ENCODE measurements around the gene FNDC3B. TPM values are rescaled to one million over a fixed set of nuclear protein-coding genes. Genes with fewer than 3 reads are reported as not detected.

The FNDC3B gene
- total RNA-seq, 1 experiment from 2014 or later: 48.6 TPM

- H3K36me3 ChIP-seq (ENCODE audit: low read depth, low read length): peaks cover 15% of the 10 kb centered on the region; the same call in 1 of the 2 replicates
- no peak overlapping the region for H3K4me2 ChIP-seq (ENCODE audit: low read length)
- POLR2A ChIA-PET (ENCODE audit: unreplicated experiment): no interaction called here
- H3K9me2 ChIP-seq (replicated peaks; ENCODE audit: low read length): no peaks in the 10 kb centered on the region
- no peaks in the 10 kb centered on the region for H3K27me3 ChIP-seq (ENCODE audit: low read length)
- H3K4me3 ChIP-seq (ENCODE audit: low read length): no peak overlapping the region
- CTCF ChIA-PET: no interaction called here
- no TSS peak for BruUV-seq (replicated peaks)
- H3K27ac ChIP-seq (ENCODE audit: low read length): no peak overlapping the region
- no peaks in the 10 kb centered on the region for H3F3A ChIP-seq (ENCODE audit: low read length, unreplicated experiment)
- no peaks in the 10 kb centered on the region for H3K9me3 ChIP-seq (ENCODE audit: low read length)
- no peak for DNase-seq
- no peaks in the 10 kb centered on the region for H4K20me1 ChIP-seq (ENCODE audit: low read length)
- no peaks in the 10 kb centered on the region for H3K4me1 ChIP-seq (ENCODE audit: insufficient read depth, low read length)
- TF ChIP-seq, protein P1, sequence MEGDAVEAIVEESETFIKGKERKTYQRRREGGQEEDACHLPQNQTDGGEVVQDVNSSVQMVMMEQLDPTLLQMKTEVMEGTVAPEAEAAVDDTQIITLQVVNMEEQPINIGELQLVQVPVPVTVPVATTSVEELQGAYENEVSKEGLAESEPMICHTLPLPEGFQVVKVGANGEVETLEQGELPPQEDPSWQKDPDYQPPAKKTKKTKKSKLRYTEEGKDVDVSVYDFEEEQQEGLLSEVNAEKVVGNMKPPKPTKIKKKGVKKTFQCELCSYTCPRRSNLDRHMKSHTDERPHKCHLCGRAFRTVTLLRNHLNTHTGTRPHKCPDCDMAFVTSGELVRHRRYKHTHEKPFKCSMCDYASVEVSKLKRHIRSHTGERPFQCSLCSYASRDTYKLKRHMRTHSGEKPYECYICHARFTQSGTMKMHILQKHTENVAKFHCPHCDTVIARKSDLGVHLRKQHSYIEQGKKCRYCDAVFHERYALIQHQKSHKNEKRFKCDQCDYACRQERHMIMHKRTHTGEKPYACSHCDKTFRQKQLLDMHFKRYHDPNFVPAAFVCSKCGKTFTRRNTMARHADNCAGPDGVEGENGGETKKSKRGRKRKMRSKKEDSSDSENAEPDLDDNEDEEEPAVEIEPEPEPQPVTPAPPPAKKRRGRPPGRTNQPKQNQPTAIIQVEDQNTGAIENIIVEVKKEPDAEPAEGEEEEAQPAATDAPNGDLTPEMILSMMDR (conservative IDR thresholded peaks at IDR 0.05; ENCODE audit: low read depth, low read length): no peak
- TF ChIP-seq EZH2phosphoT487 (IDR thresholded peaks at IDR 0.05; ENCODE audit: borderline replicate concordance, low read length) (no peak), EZH2 (IDR thresholded peaks at IDR 0.05; ENCODE audit: low read length, unreplicated experiment) (no peak)
- no peak for ATAC-seq
- H3K9ac ChIP-seq (ENCODE audit: low read length): no peak overlapping the region
- no peaks in the 10 kb centered on the region for H3K79me2 ChIP-seq (ENCODE audit: low read length)
- H2AFZ ChIP-seq (ENCODE audit: low read length): no peak overlapping the region
- intact Hi-C loops (cut with micrococcal nuclease): no loop called here
Observed at GRCh38 chr3:172398484-172398883, 359.1 kb downstream of the FNDC3B start.

- ChIA-PET CTCF (no interaction called here), POLR2A (ENCODE audit: unreplicated experiment) (no interaction called here)
- Histone ChIP-seq H3K27ac (ENCODE audit: low read length) (no peak overlapping the region), H3K9me2 (replicated peaks; ENCODE audit: low read length) (no peaks in the 10 kb centered on the region), H4K20me1 (ENCODE audit: low read length) (no peaks in the 10 kb centered on the region), H3K4me1 (ENCODE audit: insufficient read depth, low read length) (no peaks in the 10 kb centered on the region), H3K79me2 (ENCODE audit: low read length) (no peaks in the 10 kb centered on the region), H3K27me3 (ENCODE audit: low read length) (no peaks in the 10 kb centered on the region), H2AFZ (ENCODE audit: low read length) (no peak overlapping the region), H3K4me2 (ENCODE audit: low read length) (no peak overlapping the region), H3K4me3 (ENCODE audit: low read length) (no peak overlapping the region), H3K9me3 (ENCODE audit: low read length) (no peaks in the 10 kb centered on the region), H3K36me3 (ENCODE audit: low read depth, low read length) (peaks cover 12% of the 10 kb centered on the region; the same call in 1 of the 2 replicates), H3F3A (ENCODE audit: low read length, unreplicated experiment) (no peaks in the 10 kb centered on the region), H3K9ac (ENCODE audit: low read length) (no peak overlapping the region)
- no peak for ATAC-seq
- BruUV-seq (replicated peaks): no TSS peak
- intact Hi-C loops (cut with micrococcal nuclease): no loop called here
- DNase-seq: no peak
- TF ChIP-seq, protein P1 (conservative IDR thresholded peaks at IDR 0.05; ENCODE audit: low read depth, low read length): no peak
- TF ChIP-seq EZH2phosphoT487 (IDR thresholded peaks at IDR 0.05; ENCODE audit: borderline replicate concordance, low read length) (no peak), EZH2 (IDR thresholded peaks at IDR 0.05; ENCODE audit: low read length, unreplicated experiment) (no peak)
Observed at GRCh38 chr3:172402090-172402489, 362.7 kb downstream of the FNDC3B start.

GRCh38 chr3:172402892-172403643 lies 363.7 kb downstream of the FNDC3B start:
- TF ChIP-seq, protein P1 (conservative IDR thresholded peaks at IDR 0.05; ENCODE audit: low read depth, low read length): no peak
- TF ChIP-seq EZH2phosphoT487 (IDR thresholded peaks at IDR 0.05; ENCODE audit: borderline replicate concordance, low read length) (no peak), EZH2 (IDR thresholded peaks at IDR 0.05; ENCODE audit: low read length, unreplicated experiment) (no peak)

More at GRCh38 chr3:172402892-172403643, 363.7 kb downstream of the FNDC3B start:
- H3K9me2 ChIP-seq (replicated peaks; ENCODE audit: low read length): no peaks in the 10 kb centered on the region
- no peak overlapping the region for H3K4me2 ChIP-seq (ENCODE audit: low read length)
- no peaks in the 10 kb centered on the region for H3K27me3 ChIP-seq (ENCODE audit: low read length)
- no peak for ATAC-seq
- no peaks in the 10 kb centered on the region for H3K4me1 ChIP-seq (ENCODE audit: insufficient read depth, low read length)
- no peaks in the 10 kb centered on the region for H3K79me2 ChIP-seq (ENCODE audit: low read length)
- ChIA-PET POLR2A (ENCODE audit: unreplicated experiment) (no interaction called here), CTCF (no interaction called here)
- intact Hi-C loops (cut with micrococcal nuclease): no loop called here
- H3K4me3 ChIP-seq (ENCODE audit: low read length): no peak overlapping the region
- no peak overlapping the region for H3K27ac ChIP-seq (ENCODE audit: low read length)
- no peak overlapping the region for H2AFZ ChIP-seq (ENCODE audit: low read length)
- no peaks in the 10 kb centered on the region for H3F3A ChIP-seq (ENCODE audit: low read length, unreplicated experiment)
- H3K36me3 ChIP-seq (ENCODE audit: low read depth, low read length): peaks cover 8% of the 10 kb centered on the region; the same call in 1 of the 2 replicates
- no peaks in the 10 kb centered on the region for H4K20me1 ChIP-seq (ENCODE audit: low read length)
- no TSS peak for BruUV-seq (replicated peaks)
- H3K9ac ChIP-seq (ENCODE audit: low read length): no peak overlapping the region
- no peak for DNase-seq
- no peaks in the 10 kb centered on the region for H3K9me3 ChIP-seq (ENCODE audit: low read length)
